H1 (cell line): ENCODE data around the gene RPS6KC1. TPM values are rescaled to one million over a fixed set of nuclear protein-coding genes. Genes with fewer than 3 reads are reported as not detected.

Experiments
- CTCF ChIA-PET: fragments of 300-600 bp; sonication (Branson Sonifier 250); formaldehyde crosslinking; loops from one replicate; lab custom pipeline; 2021; ENCODE audit not compliant: partially characterized antibody; lab: Charles Lee
- POLR2A ChIA-PET: fragments of 300-600 bp; sonication (Branson Sonifier 250); formaldehyde crosslinking; loops from one replicate; lab custom pipeline; 2021; ENCODE audit warnings: inconsistent platforms; ENCODE audit not compliant: partially characterized antibody; lab: Charles Lee
- DNase-seq, 2 experiments: peaks; one replicate each; pipeline versions ENCODE4 v3.0.0 to v3.0.0-alpha.2; 2010 to 2022; ENCODE audit warnings: low spot score in 2 of 2, low read depth in 1 of 2, mixed read lengths in 1 of 2
- FAIRE-seq: peaks from 2 replicates; lab custom pipeline; 2011; peaks lifted over from hg19 to GRCh38; lab: Jason Lieb, UNC
- H2AFZ ChIP-seq: 2 replicates; pipeline ENCODE4 v1.8.1; 2012; ENCODE audit warnings: low read length, inconsistent platforms
- H2AK5ac ChIP-seq: 2 replicates; pipeline ENCODE4 v1.6.1; 2013; ENCODE audit warnings: low read depth, low read length
- H2BK120ac ChIP-seq: replicated peaks from 2 replicates; pipeline ENCODE3; 2013; ENCODE audit warnings: low read depth, low read length, inconsistent platforms
- H2BK12ac ChIP-seq: 2 replicates; pipeline ENCODE4 v1.6.1; 2013; ENCODE audit warnings: low read depth, low read length
- H2BK15ac ChIP-seq: 2 replicates; pipeline ENCODE4 v1.6.1; 2013; ENCODE audit warnings: low read length
- H2BK20ac ChIP-seq: 2 replicates; pipeline ENCODE4 v1.6.1; 2013; ENCODE audit warnings: low read length
- H2BK5ac ChIP-seq: 2 replicates; pipeline ENCODE4 v1.6.1; 2013; ENCODE audit warnings: low read depth, low read length
- H3K14ac ChIP-seq: 2 replicates; pipeline ENCODE4 v1.6.1; 2013; ENCODE audit warnings: inconsistent platforms; ENCODE audit not compliant: insufficient read length
- H3K18ac ChIP-seq: 2 replicates; pipeline ENCODE4 v1.6.1; 2013; ENCODE audit warnings: low read length; ENCODE audit errors: extremely low read depth
- H3K23ac ChIP-seq: 2 replicates; pipeline ENCODE4 v1.6.1; 2013; ENCODE audit warnings: inconsistent platforms; ENCODE audit not compliant: insufficient read length
- H3K23me2 ChIP-seq: 2 replicates; pipeline ENCODE4 v1.6.1; 2013; ENCODE audit warnings: low read depth, low read length
- H3K27ac ChIP-seq: 2 replicates; pipeline ENCODE4 v1.6.1; 2011; ENCODE audit warnings: low read depth, low read length, inconsistent platforms
- H3K27me3 ChIP-seq, 4 experiments: replicated peaks in 1 of 4; 1 replicate in 1 of 4; 2 replicates in 3 of 4; pipeline versions ENCODE4 v1.6.1 to v1.8.1; 2011 to 2013; ENCODE audit warnings: low read length in 3 of 4, mild to moderate bottlenecking in 3 of 4, inconsistent platforms in 2 of 4, mixed read lengths in 2 of 4, moderate library complexity in 1 of 4; ENCODE audit not compliant: control insufficient read depth in 3 of 4, insufficient read depth in 3 of 4; ENCODE audit errors: extremely low read depth in 1 of 4
- H3K36me3 ChIP-seq, 4 experiments: 2 replicates each; pipeline versions ENCODE4 v1.6.1 to v1.8.1; 2011 to 2013; ENCODE audit warnings: mild to moderate bottlenecking in 4 of 4, low read length in 3 of 4, moderate library complexity in 2 of 4, control low read depth in 1 of 4, inconsistent platforms in 1 of 4; ENCODE audit not compliant: insufficient read depth in 4 of 4, control insufficient read depth in 2 of 4
- H3K4ac ChIP-seq: replicated peaks from 2 replicates; pipeline ENCODE3; 2013; ENCODE audit warnings: low read length, low read depth, mixed read lengths, inconsistent platforms; ENCODE audit not compliant: insufficient read length
- H3K4me1 ChIP-seq, 4 experiments: replicated peaks in 1 of 4; 1 replicate in 1 of 4; 2 replicates in 3 of 4; pipeline versions ENCODE4 v1.6.1 to v1.8.1; 2011 to 2013; ENCODE audit warnings: low read length in 3 of 4, inconsistent platforms in 2 of 4, mixed read lengths in 1 of 4; ENCODE audit not compliant: insufficient read depth in 4 of 4, control insufficient read depth in 3 of 4
- H3K4me2 ChIP-seq, 2 experiments: 2 replicates each; pipeline versions ENCODE4 v1.6.1 to v1.8.1; 2011 to 2013; ENCODE audit warnings: low read depth in 2 of 2, low read length in 2 of 2, control low read depth in 1 of 2, inconsistent platforms in 1 of 2, mild to moderate bottlenecking in 1 of 2; ENCODE audit not compliant: insufficient read depth in 1 of 2
- H3K4me3 ChIP-seq, 4 experiments: fragments of 200-600, 300-600 bp in 1 of 4; sonication (generic), shearing (Covaris generic), sonication (Bioruptor Twin) in 1 of 4; 2 replicates each; pipeline versions ENCODE4 v1.5.1 to v1.8.1; 2011 to 2016; ENCODE audit warnings: low read length in 4 of 4, low read depth in 3 of 4, control low read depth in 2 of 4, inconsistent platforms in 2 of 4, mild to moderate bottlenecking in 2 of 4, mixed read lengths in 1 of 4, moderate library complexity in 1 of 4; ENCODE audit not compliant: insufficient read depth in 2 of 4; ENCODE audit errors: extremely low read depth in 1 of 4
- H3K56ac ChIP-seq: replicated peaks from 2 replicates; pipeline ENCODE3; 2013; ENCODE audit warnings: low read depth, mild to moderate bottlenecking, mixed read lengths, low read length, inconsistent platforms; ENCODE audit not compliant: insufficient read length
- H3K79me1 ChIP-seq: 2 replicates; pipeline ENCODE4 v1.6.1; 2013; ENCODE audit warnings: low read depth, low read length, control low read depth
- H3K79me2 ChIP-seq, 2 experiments: 2 replicates each; pipeline versions ENCODE4 v1.6.1 to v1.8.1; 2012 to 2013; ENCODE audit warnings: low read length in 2 of 2, mild to moderate bottlenecking in 2 of 2, inconsistent platforms in 1 of 2; ENCODE audit not compliant: insufficient read depth in 2 of 2, control insufficient read depth in 1 of 2
- H3K9ac ChIP-seq, 4 experiments: replicated peaks in 1 of 4; 1 replicate in 1 of 4; 2 replicates in 3 of 4; pipeline versions ENCODE4 v1.6.1 to v1.8.1; 2011 to 2013; ENCODE audit warnings: low read depth in 3 of 4, low read length in 3 of 4, control low read depth in 2 of 4, mild to moderate bottlenecking in 2 of 4, moderate library complexity in 2 of 4, inconsistent platforms in 1 of 4; ENCODE audit errors: extremely low read depth in 1 of 4
- H3K9me3 ChIP-seq, 2 experiments: 2 replicates each; pipeline versions ENCODE4 v1.6.1 to v1.8.1; 2012 to 2013; ENCODE audit warnings: mild to moderate bottlenecking in 2 of 2, moderate library complexity in 2 of 2, control low read depth in 1 of 2, inconsistent platforms in 1 of 2, low read depth in 1 of 2, low read length in 1 of 2, mixed read lengths in 1 of 2; ENCODE audit not compliant: insufficient read depth in 2 of 2
- H4K20me1 ChIP-seq, 2 experiments: replicated peaks in 1 of 2; 2 replicates each; pipeline versions ENCODE3 to v1.8.1; 2011 to 2013; ENCODE audit warnings: inconsistent platforms in 2 of 2, low read length in 2 of 2, mild to moderate bottlenecking in 1 of 2; ENCODE audit not compliant: insufficient read depth in 2 of 2, control insufficient read depth in 1 of 2
- H4K5ac ChIP-seq: 2 replicates; pipeline ENCODE4 v1.6.1; 2013; ENCODE audit warnings: low read length, low read depth, mixed read lengths, inconsistent platforms; ENCODE audit not compliant: insufficient read length
- H4K8ac ChIP-seq: 2 replicates; pipeline ENCODE4 v1.8.0; 2013; ENCODE audit warnings: mild to moderate bottlenecking, moderate library complexity, low read length, inconsistent platforms; ENCODE audit not compliant: insufficient read depth; ENCODE audit errors: extremely low read depth
- H4K91ac ChIP-seq: replicated peaks from 2 replicates; pipeline ENCODE3; 2013; ENCODE audit warnings: low read length, mixed read lengths, inconsistent platforms; ENCODE audit not compliant: insufficient read length
- BCL11A ChIP-seq, 2 experiments: IDR thresholded peaks; one replicate each; pipeline ENCODE4 v1.6.1; 2011; ENCODE audit warnings: low read depth in 2 of 2, low read length in 2 of 2, mild to moderate bottlenecking in 2 of 2
- EP300 ChIP-seq, 2 experiments: IDR thresholded peaks; 1 replicate in 1 of 2; 2 replicates in 1 of 2; pipeline ENCODE4 v1.6.1; 2011 to 2012; ENCODE audit warnings: low read depth in 2 of 2, low read length in 2 of 2, mild to moderate bottlenecking in 2 of 2, borderline replicate concordance in 1 of 2, inconsistent platforms in 1 of 2, moderate library complexity in 1 of 2
- EZH2 ChIP-seq: fragments of 200-600 bp; sonication (generic); IDR thresholded peaks from 2 replicates; pipeline ENCODE4 v1.7.1; 2012; ENCODE audit warnings: low read depth, mild to moderate bottlenecking, moderate library complexity, low read length, inconsistent platforms; ENCODE audit not compliant: severe bottlenecking
- NANOG ChIP-seq: IDR thresholded peaks from 2 replicates; pipeline ENCODE4 v1.6.1; 2011; ENCODE audit warnings: low read length, low read depth, mild to moderate bottlenecking, inconsistent platforms; ENCODE audit not compliant: insufficient read depth, poor library complexity, severe bottlenecking
- POLR2A ChIP-seq, 2 experiments: IDR thresholded peaks; 1 replicate in 1 of 2; 2 replicates in 1 of 2; pipeline ENCODE4 v1.6.1; 2011; ENCODE audit warnings: low read depth in 2 of 2, low read length in 2 of 2, mild to moderate bottlenecking in 2 of 2; ENCODE audit errors: control extremely low read depth in 1 of 2
- POU5F1 ChIP-seq: IDR thresholded peaks from 2 replicates; pipeline ENCODE4 v1.6.1; 2011; ENCODE audit warnings: low read depth, mild to moderate bottlenecking, low read length, moderate library complexity
- RXRA ChIP-seq: IDR thresholded peaks from 2 replicates; pipeline ENCODE4 v1.6.1; 2011; ENCODE audit warnings: low read depth, mild to moderate bottlenecking, low read length, moderate library complexity; ENCODE audit not compliant: insufficient read depth
- TCF12 ChIP-seq: IDR thresholded peaks from 2 replicates; pipeline ENCODE4 v1.6.1; 2011; ENCODE audit warnings: low read depth, mild to moderate bottlenecking, low read length
- WGBS, 2 experiments: shearing (Covaris generic) in 1 of 2; methylation state at CpG; one replicate each; pipeline versions ENCODE4 v1.1.6 to v1.1.7; 2013 to 2015; ENCODE audit warnings: low lambda C conversion rate in 2 of 2, mixed read lengths in 2 of 2, inconsistent platforms in 1 of 2, low coverage in 1 of 2, missing lambda C conversion rate in 1 of 2; ENCODE audit not compliant: insufficient replicate concordance in 2 of 2, insufficient coverage in 1 of 2, insufficient read length in 1 of 2; ENCODE audit errors: extremely low coverage in 1 of 2, missing lambda C conversion rate in 1 of 2; 5-methylcytosine and 5-hydroxymethylcytosine counted together
- polyA plus RNA-seq, 7 experiments: library from polyadenylated mRNA; depleted of rRNA in 3 of 7; stranded (reverse) in 5 of 7; unstranded in 2 of 7; fragments of >200 nt in 5 of 7; fragments of 200-250 nt in 2 of 7; gene quantifications; 1 replicate in 5 of 7; 2 replicates in 1 of 7; 4 replicates in 1 of 7; pipeline versions ENCODE4 v1.2.1 to v1.2.3, GENCODE V29; 2011 to 2013; ENCODE audit warnings: missing spikeins in 2 of 7, mixed read lengths in 2 of 7
- total RNA-seq: library from RNA; stranded (reverse); fragmentation: NEBNext Ultra II Directional; extraction: Animal tissue kit (Norgen Biotek cat#: 25700); gene quantifications from 2 replicates; pipeline ENCODE4 v1.2.1, GENCODE V29; 2021
- TF ChIP-seq, protein P1 (sequence below): IDR thresholded peaks from 2 replicates; pipeline ENCODE4 v1.6.1; 2011; ENCODE audit warnings: low read depth, mild to moderate bottlenecking, low read length; ENCODE audit not compliant: insufficient read depth
- TF ChIP-seq, protein P2 (sequence below): IDR thresholded peaks from 2 replicates; pipeline ENCODE4 v1.6.1; 2012; ENCODE audit warnings: inconsistent platforms
- TF ChIP-seq, protein P3 (sequence below): IDR thresholded peaks from 2 replicates; pipeline ENCODE4 v1.6.1; 2011; ENCODE audit warnings: low read length, improper control_type of control experiment

Gene RPS6KC1
- total and polyA plus RNA-seq, 2 of the 8 experiments (the other 6 are each of a cell fraction or from before 2014, with no cell fraction given) = 4.9 to 17.6 TPM

DNA sequence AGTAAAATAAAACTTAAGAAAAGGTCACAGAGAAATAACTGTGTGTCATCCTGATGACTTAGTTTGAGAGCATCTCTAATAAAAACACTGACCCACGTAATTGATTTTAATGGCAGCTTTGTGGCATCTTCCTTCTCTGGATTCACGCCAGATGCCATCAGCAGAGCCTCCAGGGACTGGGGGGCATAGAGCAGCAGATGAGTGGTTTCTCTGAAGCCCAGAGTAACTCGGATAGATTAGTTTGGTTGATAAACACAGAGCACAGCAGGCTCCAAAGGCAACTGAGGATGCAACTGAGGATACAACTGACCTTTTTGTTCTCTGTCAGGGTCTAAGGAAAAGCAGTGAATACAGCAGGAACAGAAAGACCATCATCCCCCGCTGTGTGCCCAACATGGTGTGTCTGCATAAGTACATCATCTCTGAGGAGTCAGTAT is 180.8 kb downstream of the RPS6KC1 start:
- Histone ChIP-seq H4K20me1 (no peaks in the 10 kb centered on the region), H3K23ac (no peak overlapping the region), H3K4me3 (peak overlapping the region in 1 of 4 experiments; percentile 29; a peak in 2 of 8 replicates), H3K23me2 (no peaks in the 10 kb centered on the region), H3K79me1 (no peaks in the 10 kb centered on the region), H3K56ac (no peak overlapping the region), H2BK12ac (no peak overlapping the region), H2BK20ac (no peak overlapping the region), H4K8ac (no peak overlapping the region), H4K91ac (no peak overlapping the region), H3K9me3 (no peaks in the 10 kb centered on the region), H2AK5ac (no peak overlapping the region), H2BK15ac (no peak overlapping the region), H3K9ac (no peak overlapping the region), H3K14ac (no peak overlapping the region), H3K27me3 (no peaks in the 10 kb centered on the region), H3K4me1 (peaks cover 0 to 5% (median 2%) of the 10 kb centered on the region in 4 experiments; a peak in 3 of 7 replicates), H3K18ac (no peak overlapping the region), H3K27ac (no peak overlapping the region), H3K36me3 (peaks cover 0 to 2% (median 0%) of the 10 kb centered on the region in 4 experiments; a peak in 1 of 8 replicates), H2BK120ac (no peak overlapping the region), H2AFZ (no peak overlapping the region), H4K5ac (no peak overlapping the region), H3K4ac (no peak overlapping the region), H2BK5ac (no peak overlapping the region), H3K4me2 (peak overlapping the region in 1 of 2 experiments; percentile 58; a peak in 2 of 4 replicates), H3K79me2 (no peaks in the 10 kb centered on the region)
- ChIA-PET POLR2A (no interaction called here), CTCF (no interaction called here)
- FAIRE-seq (peak; percentile 97), DNase-seq (peak; percentile 68 to 71)
- 8% methylated on average over 4 of the region's 4 CpGs; no CpG with 5 or more reads in 1 of the 2 experiments for WGBS, 2 experiments
- TF ChIP-seq RXRA (0 out of 2 replicates have a peak, but pooled peaks have one; percentile 52), EP300 (IDR thresholded peaks at IDR 0.05; ENCODE audit: borderline replicate concordance in 1 of 2, low read depth in 2 of 2, low read length in 2 of 2) (0 out of 3 replicates have a peak, but pooled peaks of 1 of the 2 experiments have one; percentile 79), BCL11A (IDR thresholded peaks at IDR 0.05; ENCODE audit: low read depth in 2 of 2, low read length in 2 of 2) (peak in 1 of 2 experiments; percentile 66), EZH2 (no peak), POU5F1 (peak; percentile 71; the same call in 1 of the 2 replicates), TCF12 (0 out of 2 replicates have a peak, but pooled peaks have one; percentile 60), POLR2A (IDR thresholded peaks at IDR 0.05; ENCODE audit: control extremely low read depth in 1 of 2, low read depth in 2 of 2, low read length in 2 of 2) (no peak), NANOG (peak; percentile 98)
- TF ChIP-seq, protein P1, sequence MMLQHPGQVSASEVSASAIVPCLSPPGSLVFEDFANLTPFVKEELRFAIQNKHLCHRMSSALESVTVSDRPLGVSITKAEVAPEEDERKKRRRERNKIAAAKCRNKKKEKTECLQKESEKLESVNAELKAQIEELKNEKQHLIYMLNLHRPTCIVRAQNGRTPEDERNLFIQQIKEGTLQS = no peak
- TF ChIP-seq, protein P2, sequence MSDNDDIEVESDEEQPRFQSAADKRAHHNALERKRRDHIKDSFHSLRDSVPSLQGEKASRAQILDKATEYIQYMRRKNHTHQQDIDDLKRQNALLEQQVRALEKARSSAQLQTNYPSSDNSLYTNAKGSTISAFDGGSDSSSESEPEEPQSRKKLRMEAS = 0 out of 2 replicates have a peak, but pooled peaks have one; percentile 14
- TF ChIP-seq, protein P3, sequence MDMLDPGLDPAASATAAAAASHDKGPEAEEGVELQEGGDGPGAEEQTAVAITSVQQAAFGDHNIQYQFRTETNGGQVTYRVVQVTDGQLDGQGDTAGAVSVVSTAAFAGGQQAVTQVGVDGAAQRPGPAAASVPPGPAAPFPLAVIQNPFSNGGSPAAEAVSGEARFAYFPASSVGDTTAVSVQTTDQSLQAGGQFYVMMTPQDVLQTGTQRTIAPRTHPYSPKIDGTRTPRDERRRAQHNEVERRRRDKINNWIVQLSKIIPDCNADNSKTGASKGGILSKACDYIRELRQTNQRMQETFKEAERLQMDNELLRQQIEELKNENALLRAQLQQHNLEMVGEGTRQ = no peak
